Putamen (tissue), 1 donor: ENCODE data around the gene ZNF214.
"Not testable (repeated sequence)": the region's sequence is repeated elsewhere in the genome, so short reads cannot be mapped to it uniquely, and the experiment has no call there.

Experiments
- DNase-seq: peaks from one replicate; pipeline ENCODE4 v3.0.0-alpha.2; 2016; ENCODE audit warnings: low spot score

The ZNF214 gene

DNA sequence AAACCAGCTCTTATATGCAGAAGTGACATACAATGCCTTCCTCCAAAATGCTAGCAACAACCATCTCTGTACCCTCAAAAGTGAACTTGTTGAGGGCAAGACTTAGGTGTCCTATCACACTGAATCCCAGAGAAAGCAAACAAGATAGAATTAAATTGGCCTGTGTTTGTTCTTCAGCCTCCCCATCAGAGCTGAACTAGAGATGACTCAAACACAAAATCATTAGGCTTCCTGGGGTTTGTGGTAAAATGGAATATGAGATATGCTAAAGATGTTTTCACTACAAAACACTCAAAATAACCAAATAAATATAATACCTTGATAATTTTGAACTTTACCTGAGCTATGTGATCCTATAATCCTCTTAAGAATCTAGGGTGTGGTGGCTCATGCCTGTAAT lies 31.6 kb downstream of the ZNF214 start:
- no peak for DNase-seq

DNA sequence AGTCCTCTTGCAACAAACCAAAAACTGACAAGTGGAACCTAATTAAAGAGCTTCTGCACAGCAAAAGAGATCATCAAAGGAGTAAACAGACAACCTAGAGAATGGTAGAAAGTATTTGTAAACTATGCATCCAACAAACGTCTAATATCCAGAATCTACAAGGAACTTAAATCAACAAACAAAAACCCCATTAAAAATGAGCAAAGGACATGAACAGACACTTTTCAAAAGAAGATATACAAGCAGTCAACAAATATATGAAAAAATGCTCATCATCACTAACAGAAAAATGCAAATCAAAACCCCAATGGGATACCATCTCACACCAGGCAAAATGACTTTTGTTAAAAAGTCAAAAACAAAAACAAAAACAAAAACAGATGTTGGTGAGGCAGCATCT lies 33.7 kb downstream of the ZNF214 start:
- DNase-seq = no peak

DNA sequence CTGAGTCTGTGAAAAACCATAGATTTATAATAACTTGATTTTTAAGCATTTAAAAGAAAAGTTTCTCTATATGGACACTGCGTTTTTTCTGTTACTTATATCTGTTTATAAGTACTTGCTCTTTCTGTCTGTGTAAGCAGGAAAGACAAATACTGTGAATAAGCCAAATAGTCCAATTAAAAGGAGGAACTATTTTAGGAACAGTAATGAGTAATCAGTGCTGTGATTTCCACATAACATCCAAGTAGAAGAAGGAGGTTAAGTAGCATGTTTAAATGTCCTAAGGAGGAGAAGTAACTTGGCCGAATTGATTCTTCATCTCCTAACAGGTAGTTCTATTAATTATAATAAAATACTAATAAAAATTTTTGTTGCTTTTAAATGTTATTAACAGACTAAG lies 40.8 kb downstream of the ZNF214 start:
- DNase-seq = no peak

DNA sequence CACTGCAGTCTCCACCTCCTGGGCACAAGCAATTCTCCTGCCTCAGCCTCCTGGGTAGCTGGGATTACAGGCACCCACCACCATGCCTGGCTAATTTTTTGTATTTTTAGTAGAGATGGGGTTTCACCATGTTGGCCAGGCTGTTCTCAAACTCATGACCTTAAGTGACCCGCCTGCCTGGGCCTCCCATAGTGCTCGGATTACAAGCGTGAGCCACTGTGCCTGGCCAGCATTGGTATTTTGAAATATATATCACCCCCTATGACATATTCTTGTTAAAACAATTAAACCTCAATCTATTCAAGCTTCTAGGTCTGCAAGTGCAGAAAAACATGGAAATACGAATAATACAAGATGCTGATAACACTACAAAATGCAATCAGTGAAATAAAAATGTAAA lies 50.3 kb downstream of the ZNF214 start:
- not testable (repeated sequence) for DNase-seq

DNA sequence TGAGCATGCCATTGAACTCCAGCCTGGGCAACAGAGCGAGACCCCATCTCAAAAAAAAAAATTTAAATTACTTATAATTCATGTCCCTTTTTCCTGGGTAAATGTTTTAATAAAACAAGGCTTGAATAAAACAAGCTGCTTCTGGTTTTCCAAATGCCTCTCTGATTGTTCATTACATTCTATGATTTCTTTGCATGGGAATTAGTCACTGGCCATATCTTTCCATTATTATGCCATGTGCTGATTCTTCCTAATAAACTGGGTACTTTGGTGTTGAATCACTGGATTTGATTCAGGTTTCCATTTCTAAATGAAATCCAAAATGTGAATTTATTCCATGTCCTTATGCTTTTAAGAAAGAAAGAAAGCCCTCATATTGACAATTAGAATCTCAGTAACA lies 51.3 kb downstream of the ZNF214 start:
- DNase-seq = no peak

DNA sequence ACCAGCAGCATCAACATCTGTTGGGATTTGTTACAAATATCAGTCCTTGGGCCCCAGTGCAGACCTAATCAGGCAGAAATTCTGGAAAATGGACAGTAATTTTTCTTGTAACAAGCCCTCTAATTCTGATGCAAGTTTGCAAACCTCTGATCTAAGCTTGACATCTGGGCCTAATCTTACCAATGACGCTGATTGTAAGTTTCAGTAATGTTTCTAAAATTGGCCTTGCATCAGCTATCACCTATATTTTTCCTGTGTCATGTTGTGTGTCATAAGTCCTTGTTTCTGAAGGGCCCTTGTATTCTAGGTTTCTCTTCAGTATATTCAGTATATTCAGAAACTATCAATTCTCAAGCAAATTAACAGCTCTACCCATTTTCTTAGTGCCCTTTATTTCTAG lies 57.5 kb downstream of the ZNF214 start:
- no peak for DNase-seq

DNA sequence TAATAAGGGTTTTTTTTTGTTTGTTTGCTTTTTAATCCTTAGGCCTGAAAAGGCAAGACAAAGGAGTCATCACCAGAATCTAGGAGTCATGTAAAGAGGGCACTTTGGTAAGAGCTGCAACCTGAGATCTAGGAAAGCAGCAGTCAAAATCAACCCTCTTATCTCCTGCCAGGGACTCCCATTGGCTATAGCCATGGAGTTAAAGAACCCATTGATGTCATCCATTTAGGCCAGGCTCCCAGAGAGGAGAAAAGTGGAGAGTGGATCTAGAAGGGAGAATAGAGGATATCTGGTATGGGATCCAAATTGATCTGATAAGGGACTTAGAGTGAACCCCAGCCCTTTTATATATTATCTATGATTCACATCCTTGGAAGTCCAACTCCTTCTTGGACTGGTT lies 58.0 kb downstream of the ZNF214 start:
- DNase-seq = no peak

DNA sequence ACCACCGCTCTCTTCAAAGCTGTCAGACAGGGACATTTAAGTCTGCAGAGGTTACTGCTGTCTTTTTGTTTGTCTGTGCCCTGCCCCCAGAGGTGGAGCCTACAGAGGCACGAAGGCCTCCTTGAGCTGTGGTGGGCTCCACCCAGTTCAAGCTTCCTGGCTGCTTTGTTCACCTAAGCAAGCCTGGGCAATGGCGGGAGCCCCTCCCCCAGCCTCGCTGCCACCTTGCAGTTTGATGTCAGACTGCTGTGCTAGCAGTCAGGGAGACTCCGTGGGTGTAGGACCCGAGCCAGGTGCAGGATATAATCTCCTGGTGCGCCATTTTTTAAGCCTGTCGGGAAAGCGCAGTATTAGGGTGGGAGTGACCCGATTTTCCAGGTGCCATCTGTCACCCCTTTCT lies 65.9 kb downstream of the ZNF214 start:
- not testable (repeated sequence) for DNase-seq
